Fibroblast of lung (primary cell): ENCODE measurements around the gene PELO. TPM values are rescaled to one million over a fixed set of nuclear protein-coding genes. Genes with fewer than 3 reads are reported as not detected.

Experiments used
- DNase-seq, 2 donors: peaks; one replicate each; pipeline versions ENCODE4 v3.0.0 to v3.0.0-alpha.2; 2010; ENCODE audit warnings: low read depth in 2 of 2
- H2AFZ ChIP-seq: 2 replicates; pipeline ENCODE4 v1.5.1; 2012; ENCODE audit warnings: low read length, control low read depth, inconsistent platforms
- H3K27ac ChIP-seq: 2 replicates; pipeline ENCODE4 v1.5.1; 2011; ENCODE audit warnings: low read length, control low read depth; ENCODE audit not compliant: insufficient read depth
- H3K27me3 ChIP-seq: 2 replicates; pipeline ENCODE4 v1.5.1; 2011; ENCODE audit warnings: mild to moderate bottlenecking, low read length; ENCODE audit not compliant: control insufficient read depth, insufficient read depth
- H3K36me3 ChIP-seq: 2 replicates; pipeline ENCODE4 v1.5.1; 2011; ENCODE audit warnings: low read length; ENCODE audit not compliant: control insufficient read depth, insufficient read depth
- H3K4me1 ChIP-seq: 2 replicates; pipeline ENCODE4 v1.5.1; 2011; ENCODE audit warnings: low read length; ENCODE audit not compliant: control insufficient read depth, insufficient read depth; ENCODE audit errors: extremely low read depth
- H3K4me2 ChIP-seq: 2 replicates; pipeline ENCODE4 v1.5.1; 2011; ENCODE audit warnings: low read length, control low read depth; ENCODE audit not compliant: insufficient read depth; ENCODE audit errors: extremely low read depth
- H3K4me3 ChIP-seq, 4 experiments: fragments of 200-600 bp in 1 of 4; sonication (generic) in 1 of 4; replicated peaks in 1 of 4; 2 replicates each; pipeline ENCODE4 v1.5.1; 2011 to 2016; ENCODE audit warnings: low read length in 4 of 4, low read depth in 3 of 4, mild to moderate bottlenecking in 3 of 4, control low read depth in 2 of 4, inconsistent platforms in 1 of 4, mixed read lengths in 1 of 4; ENCODE audit not compliant: insufficient read depth in 1 of 4; ENCODE audit errors: control extremely low read depth in 1 of 4
- H3K79me2 ChIP-seq: 2 replicates; pipeline ENCODE4 v1.5.1; 2012; ENCODE audit warnings: mild to moderate bottlenecking, low read length, inconsistent platforms; ENCODE audit not compliant: control insufficient read depth, insufficient read depth
- H3K9ac ChIP-seq: 2 replicates; pipeline ENCODE4 v1.5.1; 2011; ENCODE audit warnings: mild to moderate bottlenecking, low read length, control low read depth; ENCODE audit not compliant: insufficient read depth
- H3K9me3 ChIP-seq: 2 replicates; pipeline ENCODE4 v1.5.1; 2012; ENCODE audit warnings: low read depth, low read length; ENCODE audit not compliant: control insufficient read depth, insufficient read depth
- H4K20me1 ChIP-seq: 2 replicates; pipeline ENCODE4 v1.5.1; 2011; ENCODE audit warnings: low read length; ENCODE audit not compliant: control insufficient read depth, insufficient read depth; ENCODE audit errors: extremely low read depth
- CTCF ChIP-seq, 2 donors: IDR thresholded peaks in 1 of 2; conservative IDR thresholded peaks in 1 of 2; 1 replicate in 1 of 2; 2 replicates in 1 of 2; pipeline ENCODE4 v1.5.1; 2011 to 2012; ENCODE audit warnings: low read length in 2 of 2, control low read depth in 1 of 2, inconsistent platforms in 1 of 2, low read depth in 1 of 2, mild to moderate bottlenecking in 1 of 2
- EZH2 ChIP-seq: IDR thresholded peaks from 2 replicates; pipeline ENCODE4 v1.5.1; 2012; ENCODE audit warnings: low read length, control low read depth, mild to moderate bottlenecking; ENCODE audit errors: missing control alignments
- polyA plus RNA-seq, 2 donors: library from polyadenylated mRNA; depleted of rRNA in 1 of 2; stranded (reverse) in 1 of 2; unstranded in 1 of 2; fragments of >200 nt; gene quantifications; 2 replicates each; pipeline ENCODE4 v1.2.1, GENCODE V29; 2011 to 2012; ENCODE audit warnings: missing spikeins in 1 of 2
- total RNA-seq: library from RNA; depleted of rRNA; stranded (reverse); fragments of >200 nt; gene quantifications from 2 replicates; pipeline ENCODE4 v1.2.1, GENCODE V29; 2014

PELO gene
- total and polyA plus RNA-seq, 2 donors (not counting 1 experiment from before 2014, with no cell fraction given), result 30.5 to 45.2 TPM

- Histone ChIP-seq H2AFZ (no peak overlapping the region), H3K4me2 (no peak overlapping the region), H3K4me1 (peaks cover 23% of the 10 kb centered on the region), H3K27ac (no peak overlapping the region), H4K20me1 (peaks cover 2% of the 10 kb centered on the region), H3K79me2 (peaks cover 58% of the 10 kb centered on the region), H3K9ac (no peak overlapping the region), H3K9me3 (no peaks in the 10 kb centered on the region), H3K4me3 (no peak overlapping the region), H3K36me3 (no peaks in the 10 kb centered on the region), H3K27me3 (no peaks in the 10 kb centered on the region)
- DNase-seq, result no peak
- TF ChIP-seq CTCF (conservative IDR thresholded peaks at IDR 0.05 in 1 of 2, IDR thresholded peaks at IDR 0.05 in 1 of 2; ENCODE audit: low read depth in 1 of 2, low read length in 2 of 2) (no peak), EZH2 (no peak)
Observed at GRCh38 chr5:52807037-52807436, 19.3 kb downstream of the PELO start.

GRCh38 chr5:52807723-52808122 is 20.0 kb downstream of the PELO start:
- Histone ChIP-seq H3K4me1 (peaks cover 23% of the 10 kb centered on the region), H3K9ac (no peak overlapping the region), H3K9me3 (no peaks in the 10 kb centered on the region), H3K36me3 (no peaks in the 10 kb centered on the region), H3K4me2 (no peak overlapping the region), H3K27me3 (no peaks in the 10 kb centered on the region), H3K4me3 (no peak overlapping the region), H2AFZ (no peak overlapping the region), H3K27ac (no peak overlapping the region), H4K20me1 (peaks cover 2% of the 10 kb centered on the region), H3K79me2 (peaks cover 52% of the 10 kb centered on the region)
- peak in 1 of 2 donors; percentile 25 for DNase-seq
- TF ChIP-seq EZH2, result no peak
- no peak for TF ChIP-seq CTCF (conservative IDR thresholded peaks at IDR 0.05 in 1 of 2, IDR thresholded peaks at IDR 0.05 in 1 of 2; ENCODE audit: low read depth in 1 of 2, low read length in 2 of 2)

GRCh38 chr5:52808316-52808901 is 20.7 kb downstream of the PELO start:
- peaks cover 45% of the 10 kb centered on the region for H3K79me2 ChIP-seq
- no peak overlapping the region for H3K4me2 ChIP-seq
- no peak overlapping the region for H2AFZ ChIP-seq
- no peaks in the 10 kb centered on the region for H3K27me3 ChIP-seq
- H3K9ac ChIP-seq, result no peak overlapping the region
- DNase-seq, result peak; percentile 51 to 66
- H3K4me1 ChIP-seq, result peaks cover 23% of the 10 kb centered on the region
- peak overlapping the region; percentile 80 for H3K27ac ChIP-seq
- H3K4me3 ChIP-seq, result no peak overlapping the region
- H3K9me3 ChIP-seq, result no peaks in the 10 kb centered on the region
- TF ChIP-seq CTCF (conservative IDR thresholded peaks at IDR 0.05 in 1 of 2, IDR thresholded peaks at IDR 0.05 in 1 of 2; ENCODE audit: low read depth in 1 of 2, low read length in 2 of 2) (no peak), EZH2 (no peak)
- no peaks in the 10 kb centered on the region for H3K36me3 ChIP-seq
- peaks cover 2% of the 10 kb centered on the region for H4K20me1 ChIP-seq
